Transverse colon (tissue), 3 donors: ENCODE data around the gene PPM1L.

Experiments used
- POLR2A ChIP-seq: fragments of 450-650 bp; IDR thresholded peaks from one replicate; pipeline ENCODE4 v1.6.1; 2016; ENCODE audit warnings: antibody characterized with exemption, mild to moderate bottlenecking, moderate library complexity
- TF ChIP-seq, protein P1 (sequence below), 5 experiments: fragments of 200-600 bp in 3 of 5; fragments of 450-650 bp in 2 of 5; sonication (generic) in 3 of 5; IDR thresholded peaks; 1 replicate in 2 of 5; 2 replicates in 3 of 5; pipeline ENCODE4 v1.5.1; 2016 to 2017; ENCODE audit warnings: antibody characterized with exemption in 5 of 5, inconsistent platforms in 3 of 5, mild to moderate bottlenecking in 2 of 5, moderate library complexity in 1 of 5

DNA sequence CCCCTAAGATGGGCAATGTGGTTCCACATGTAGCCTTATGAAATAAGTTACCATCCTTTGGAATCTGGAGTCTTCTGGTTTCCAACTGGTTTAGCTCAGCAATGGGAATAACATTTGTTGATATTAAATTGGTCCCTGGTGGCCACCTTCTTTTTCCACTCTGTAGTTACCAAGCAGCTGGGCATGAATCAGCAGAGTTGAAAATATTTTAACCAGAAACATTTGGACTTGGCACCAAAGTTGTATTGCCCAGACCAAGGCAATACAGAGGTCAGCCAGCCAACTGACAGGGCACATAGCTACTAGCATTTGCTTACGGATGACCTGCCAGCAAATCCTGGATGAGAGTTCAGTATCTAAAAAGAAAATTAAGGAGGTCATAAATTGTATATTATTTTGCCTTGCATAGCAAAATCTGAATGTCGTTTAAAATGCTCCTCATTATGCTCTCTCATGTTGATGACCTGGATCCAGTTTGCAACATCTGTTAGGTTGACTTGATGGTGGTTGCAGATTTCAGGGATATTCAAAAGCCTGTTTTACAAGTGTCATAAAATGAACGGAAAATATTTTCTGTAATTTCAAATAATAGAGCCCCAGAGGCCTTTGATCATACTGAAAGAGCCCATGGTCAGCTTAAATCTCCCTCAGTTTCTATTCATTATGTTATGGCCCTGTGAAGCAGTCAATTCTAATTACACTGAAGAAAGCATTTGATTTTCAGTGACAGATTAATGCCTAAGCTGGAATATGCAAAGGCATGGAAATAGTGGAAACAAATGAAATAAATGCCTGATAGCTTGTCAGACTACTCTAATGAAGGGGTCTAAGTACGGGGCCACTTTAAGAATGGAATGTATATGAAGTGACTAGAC, 54.6 kb downstream of the PPM1L start:
- TF ChIP-seq, protein P1, sequence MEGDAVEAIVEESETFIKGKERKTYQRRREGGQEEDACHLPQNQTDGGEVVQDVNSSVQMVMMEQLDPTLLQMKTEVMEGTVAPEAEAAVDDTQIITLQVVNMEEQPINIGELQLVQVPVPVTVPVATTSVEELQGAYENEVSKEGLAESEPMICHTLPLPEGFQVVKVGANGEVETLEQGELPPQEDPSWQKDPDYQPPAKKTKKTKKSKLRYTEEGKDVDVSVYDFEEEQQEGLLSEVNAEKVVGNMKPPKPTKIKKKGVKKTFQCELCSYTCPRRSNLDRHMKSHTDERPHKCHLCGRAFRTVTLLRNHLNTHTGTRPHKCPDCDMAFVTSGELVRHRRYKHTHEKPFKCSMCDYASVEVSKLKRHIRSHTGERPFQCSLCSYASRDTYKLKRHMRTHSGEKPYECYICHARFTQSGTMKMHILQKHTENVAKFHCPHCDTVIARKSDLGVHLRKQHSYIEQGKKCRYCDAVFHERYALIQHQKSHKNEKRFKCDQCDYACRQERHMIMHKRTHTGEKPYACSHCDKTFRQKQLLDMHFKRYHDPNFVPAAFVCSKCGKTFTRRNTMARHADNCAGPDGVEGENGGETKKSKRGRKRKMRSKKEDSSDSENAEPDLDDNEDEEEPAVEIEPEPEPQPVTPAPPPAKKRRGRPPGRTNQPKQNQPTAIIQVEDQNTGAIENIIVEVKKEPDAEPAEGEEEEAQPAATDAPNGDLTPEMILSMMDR (IDR thresholded peaks at IDR 0.05) = no peak
- TF ChIP-seq POLR2A = no peak
